Nephron progenitor cell (in vitro differentiated cells): ENCODE data around the gene MAPK8IP3.

Experiments
- DNase-seq: peaks from one replicate; pipeline ENCODE4 v3.0.0; 2021
- H3K27ac Mint-ChIP-seq: 2 replicates; pipeline ENCODE4 v1.8.0; 2021; ENCODE audit warnings: mild to moderate bottlenecking, moderate library complexity, mixed read lengths
- H3K27me3 Mint-ChIP-seq: 2 replicates; pipeline ENCODE4 v1.8.0; 2021; ENCODE audit warnings: mild to moderate bottlenecking, low read depth, mixed read lengths; ENCODE audit not compliant: poor library complexity
- H3K36me3 Mint-ChIP-seq: 2 replicates; pipeline ENCODE4 v1.8.0; 2021; ENCODE audit warnings: low read depth, mixed read lengths
- H3K4me1 Mint-ChIP-seq: 2 replicates; pipeline ENCODE4 v1.8.0; 2021; ENCODE audit warnings: mixed read lengths
- H3K4me3 Mint-ChIP-seq: 2 replicates; pipeline ENCODE4 v1.8.0; 2021; ENCODE audit warnings: mild to moderate bottlenecking, moderate library complexity, mixed read lengths
- H3K9me3 Mint-ChIP-seq: 2 replicates; pipeline ENCODE4 v1.8.0; 2021; ENCODE audit warnings: mild to moderate bottlenecking, moderate library complexity, mixed read lengths
- TF ChIP-seq, protein P1 (sequence below): fragments of 200-600 bp; sonication (generic); IDR thresholded peaks from 2 replicates; pipeline ENCODE4 v1.5.0; 2021; ENCODE audit warnings: antibody characterized with exemption

Gene MAPK8IP3

DNA sequence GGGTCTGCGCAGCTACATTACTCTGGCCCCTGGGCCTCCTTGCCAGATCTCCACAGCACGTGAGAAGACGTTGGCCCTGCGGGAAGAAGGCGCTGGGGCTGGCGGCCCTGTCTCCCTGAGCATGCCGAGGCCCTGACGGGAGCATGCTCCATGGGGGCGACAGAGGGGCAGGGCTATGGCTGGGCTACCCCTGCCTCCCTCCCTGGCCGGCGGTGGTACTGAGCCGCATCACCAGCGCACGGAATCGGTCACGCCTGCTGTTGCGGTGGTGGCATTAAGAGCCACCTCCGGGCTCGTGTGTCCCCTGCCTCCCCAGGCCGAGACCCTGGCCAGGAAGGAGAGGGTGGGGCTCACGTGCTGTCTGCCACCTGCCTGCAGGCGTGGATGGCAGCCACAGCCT is 28.1 kb downstream of the MAPK8IP3 start:
- no peaks in the 10 kb centered on the region for H3K9me3 Mint-ChIP-seq
- TF ChIP-seq, protein P1, sequence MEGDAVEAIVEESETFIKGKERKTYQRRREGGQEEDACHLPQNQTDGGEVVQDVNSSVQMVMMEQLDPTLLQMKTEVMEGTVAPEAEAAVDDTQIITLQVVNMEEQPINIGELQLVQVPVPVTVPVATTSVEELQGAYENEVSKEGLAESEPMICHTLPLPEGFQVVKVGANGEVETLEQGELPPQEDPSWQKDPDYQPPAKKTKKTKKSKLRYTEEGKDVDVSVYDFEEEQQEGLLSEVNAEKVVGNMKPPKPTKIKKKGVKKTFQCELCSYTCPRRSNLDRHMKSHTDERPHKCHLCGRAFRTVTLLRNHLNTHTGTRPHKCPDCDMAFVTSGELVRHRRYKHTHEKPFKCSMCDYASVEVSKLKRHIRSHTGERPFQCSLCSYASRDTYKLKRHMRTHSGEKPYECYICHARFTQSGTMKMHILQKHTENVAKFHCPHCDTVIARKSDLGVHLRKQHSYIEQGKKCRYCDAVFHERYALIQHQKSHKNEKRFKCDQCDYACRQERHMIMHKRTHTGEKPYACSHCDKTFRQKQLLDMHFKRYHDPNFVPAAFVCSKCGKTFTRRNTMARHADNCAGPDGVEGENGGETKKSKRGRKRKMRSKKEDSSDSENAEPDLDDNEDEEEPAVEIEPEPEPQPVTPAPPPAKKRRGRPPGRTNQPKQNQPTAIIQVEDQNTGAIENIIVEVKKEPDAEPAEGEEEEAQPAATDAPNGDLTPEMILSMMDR: no peak
- H3K27ac Mint-ChIP-seq: no peak overlapping the region
- peaks cover 6% of the 10 kb centered on the region for H3K36me3 Mint-ChIP-seq
- H3K27me3 Mint-ChIP-seq: peaks cover 3% of the 10 kb centered on the region
- DNase-seq: no peak
- H3K4me1 Mint-ChIP-seq: no peaks in the 10 kb centered on the region
- H3K4me3 Mint-ChIP-seq: no peak overlapping the region

DNA sequence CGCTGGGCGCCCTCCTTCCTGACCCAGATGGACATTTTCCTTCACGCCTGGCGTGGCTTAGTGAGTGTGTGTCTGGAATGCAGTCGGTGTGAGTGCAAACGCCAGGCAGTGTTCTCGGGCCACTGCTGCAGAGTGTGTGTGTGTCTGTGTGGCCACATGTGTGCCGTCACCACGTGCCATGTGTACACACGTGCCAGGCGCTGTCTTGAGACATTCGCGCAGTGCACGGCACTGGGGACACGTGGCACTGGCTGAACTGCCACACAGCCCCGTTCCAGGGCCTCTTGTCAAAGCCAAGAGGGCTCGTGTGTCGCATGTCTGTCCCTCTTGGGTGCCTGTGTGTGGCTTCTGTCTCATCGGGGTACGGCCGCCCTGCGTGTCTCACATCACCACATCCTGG is 28.8 kb downstream of the MAPK8IP3 start:
- peaks cover 3% of the 10 kb centered on the region for H3K27me3 Mint-ChIP-seq
- no peaks in the 10 kb centered on the region for H3K4me1 Mint-ChIP-seq
- H3K9me3 Mint-ChIP-seq: no peaks in the 10 kb centered on the region
- H3K36me3 Mint-ChIP-seq: peaks cover 6% of the 10 kb centered on the region
- no peak for DNase-seq
- H3K27ac Mint-ChIP-seq: no peak overlapping the region
- no peak overlapping the region for H3K4me3 Mint-ChIP-seq
- TF ChIP-seq, protein P1: no peak

DNA sequence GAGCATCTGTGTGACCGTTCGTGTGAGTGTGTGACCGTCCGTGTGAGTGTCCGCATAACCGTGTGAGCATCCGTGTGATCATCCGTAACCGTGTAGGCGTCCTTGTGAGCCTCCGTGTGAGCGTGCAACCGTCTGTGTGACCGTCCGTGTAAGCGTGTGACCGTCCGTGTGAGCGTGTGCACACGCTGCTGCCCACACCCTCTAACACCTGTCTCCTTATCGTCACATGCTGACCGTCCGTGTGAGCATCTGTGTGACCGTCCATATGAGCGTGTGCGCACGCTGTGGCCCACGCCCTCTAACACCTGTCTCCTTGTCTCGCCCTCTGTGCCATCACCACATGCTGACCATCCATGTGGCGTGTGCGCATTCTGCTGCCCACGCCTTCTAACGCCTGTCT is 34.2 kb downstream of the MAPK8IP3 start:
- no peaks in the 10 kb centered on the region for H3K27me3 Mint-ChIP-seq
- H3K27ac Mint-ChIP-seq: no peak overlapping the region
- no peaks in the 10 kb centered on the region for H3K9me3 Mint-ChIP-seq
- H3K4me1 Mint-ChIP-seq: no peaks in the 10 kb centered on the region
- TF ChIP-seq, protein P1: no peak
- DNase-seq: no peak
- no peak overlapping the region for H3K4me3 Mint-ChIP-seq
- peaks cover 6% of the 10 kb centered on the region for H3K36me3 Mint-ChIP-seq

DNA sequence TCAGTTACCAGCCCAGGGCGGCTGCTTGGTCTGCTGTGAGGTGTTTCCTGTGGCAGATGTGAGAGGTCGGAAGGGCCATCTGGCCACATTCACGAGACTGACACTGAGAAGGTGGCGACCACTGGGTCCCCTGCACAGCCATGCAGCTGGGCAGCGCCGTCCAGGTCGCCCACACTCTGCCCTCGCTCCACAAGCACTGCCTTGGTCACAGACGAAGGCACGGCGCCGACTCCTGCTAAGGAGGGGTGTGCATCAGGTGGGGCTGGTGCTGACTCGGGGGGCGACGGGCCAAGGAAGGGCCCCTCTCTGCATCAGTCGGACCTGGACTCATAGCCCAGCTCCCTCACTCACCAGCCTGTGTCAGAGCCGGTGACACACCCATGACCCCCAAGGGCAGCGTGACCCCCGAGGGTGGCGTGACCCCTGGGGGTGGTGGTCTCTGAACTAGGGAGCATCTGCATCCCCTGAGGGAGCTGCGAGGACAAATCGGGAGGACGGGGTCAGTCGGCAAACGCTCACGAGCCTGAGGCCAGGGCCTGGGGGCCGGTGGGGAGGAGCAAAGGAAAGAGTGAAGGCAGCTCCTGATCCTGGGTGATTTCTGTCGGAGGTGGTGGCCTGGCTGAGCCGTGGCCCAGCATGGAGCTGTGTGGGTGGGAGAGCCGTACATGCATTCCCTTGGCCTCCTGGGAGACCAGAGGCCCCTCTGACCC is 34.9 kb downstream of the MAPK8IP3 start:
- TF ChIP-seq, protein P1: no peak
- Mint-ChIP-seq H3K36me3 (peaks cover 6% of the 10 kb centered on the region), H3K4me3 (no peak overlapping the region), H3K27ac (no peak overlapping the region), H3K9me3 (no peaks in the 10 kb centered on the region), H3K4me1 (no peaks in the 10 kb centered on the region), H3K27me3 (no peaks in the 10 kb centered on the region)
- no peak for DNase-seq

DNA sequence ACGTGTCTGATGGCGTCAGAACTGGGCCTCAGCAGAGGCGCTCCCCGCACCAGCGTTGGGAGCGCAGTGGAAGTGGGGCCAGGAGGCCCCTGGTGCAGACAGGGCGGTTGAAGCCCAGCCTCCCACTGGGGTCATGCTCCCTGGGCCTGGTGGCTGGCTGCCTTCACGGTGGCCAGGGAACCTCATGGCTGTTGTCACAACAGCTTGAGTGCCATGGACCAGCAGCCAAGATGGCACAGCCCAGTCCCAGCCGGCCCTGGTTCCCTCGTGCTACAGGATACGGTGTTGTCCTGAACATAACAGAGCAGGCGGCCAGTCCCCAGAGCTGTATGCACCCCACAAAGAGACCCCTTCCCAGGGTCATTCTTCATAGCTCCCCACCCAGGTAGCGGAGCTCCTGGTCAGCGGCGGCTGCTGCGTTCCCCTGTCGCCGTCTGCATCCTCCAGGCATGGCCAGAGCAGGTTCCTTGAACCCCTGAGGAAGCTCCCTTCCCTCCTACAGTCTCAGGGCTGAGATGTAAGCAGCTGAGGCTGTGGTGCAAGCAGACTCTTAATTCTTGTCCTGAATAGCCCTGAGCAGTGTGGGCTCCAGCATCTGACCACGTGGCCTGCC is 35.7 kb downstream of the MAPK8IP3 start:
- Mint-ChIP-seq H3K4me1 (no peaks in the 10 kb centered on the region), H3K4me3 (no peak overlapping the region), H3K27me3 (no peaks in the 10 kb centered on the region), H3K36me3 (peaks cover 6% of the 10 kb centered on the region), H3K27ac (no peak overlapping the region), H3K9me3 (no peaks in the 10 kb centered on the region)
- TF ChIP-seq, protein P1: no peak
- no peak for DNase-seq
